Measurements from ENCODE around the gene ARHGAP1.

ARHGAP1 gene

GRCh38 chr11:46682773-46683752 lies 17.4 kb downstream of the ARHGAP1 start:
- Mint-ChIP-seq H3K4me3 (no peak overlapping the region), H3K27me3 (ENCODE audit: low read depth) (no peaks in the 10 kb centered on the region), H3K9me3 (no peaks in the 10 kb centered on the region), H3K4me1 (no peaks in the 10 kb centered on the region), H3K27ac (no peak overlapping the region), H3K36me3 (ENCODE audit: low read depth) (peaks cover 38% of the 10 kb centered on the region)
- TF ChIP-seq, protein P1, sequence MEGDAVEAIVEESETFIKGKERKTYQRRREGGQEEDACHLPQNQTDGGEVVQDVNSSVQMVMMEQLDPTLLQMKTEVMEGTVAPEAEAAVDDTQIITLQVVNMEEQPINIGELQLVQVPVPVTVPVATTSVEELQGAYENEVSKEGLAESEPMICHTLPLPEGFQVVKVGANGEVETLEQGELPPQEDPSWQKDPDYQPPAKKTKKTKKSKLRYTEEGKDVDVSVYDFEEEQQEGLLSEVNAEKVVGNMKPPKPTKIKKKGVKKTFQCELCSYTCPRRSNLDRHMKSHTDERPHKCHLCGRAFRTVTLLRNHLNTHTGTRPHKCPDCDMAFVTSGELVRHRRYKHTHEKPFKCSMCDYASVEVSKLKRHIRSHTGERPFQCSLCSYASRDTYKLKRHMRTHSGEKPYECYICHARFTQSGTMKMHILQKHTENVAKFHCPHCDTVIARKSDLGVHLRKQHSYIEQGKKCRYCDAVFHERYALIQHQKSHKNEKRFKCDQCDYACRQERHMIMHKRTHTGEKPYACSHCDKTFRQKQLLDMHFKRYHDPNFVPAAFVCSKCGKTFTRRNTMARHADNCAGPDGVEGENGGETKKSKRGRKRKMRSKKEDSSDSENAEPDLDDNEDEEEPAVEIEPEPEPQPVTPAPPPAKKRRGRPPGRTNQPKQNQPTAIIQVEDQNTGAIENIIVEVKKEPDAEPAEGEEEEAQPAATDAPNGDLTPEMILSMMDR (IDR thresholded peaks at IDR 0.05; ENCODE audit: unreplicated experiment in 3 of 3): no peak

GRCh38 chr11:46681814-46682213 lies 18.6 kb downstream of the ARHGAP1 start:
- no peaks in the 10 kb centered on the region for H3K9me3 Mint-ChIP-seq
- TF ChIP-seq, protein P1 (IDR thresholded peaks at IDR 0.05; ENCODE audit: unreplicated experiment in 3 of 3): no peak
- H3K27ac Mint-ChIP-seq: no peak overlapping the region
- H3K36me3 Mint-ChIP-seq (ENCODE audit: low read depth): peaks cover 34% of the 10 kb centered on the region
- no peak overlapping the region for H3K4me3 Mint-ChIP-seq
- no peaks in the 10 kb centered on the region for H3K4me1 Mint-ChIP-seq
- H3K27me3 Mint-ChIP-seq (ENCODE audit: low read depth): no peaks in the 10 kb centered on the region

DNA sequence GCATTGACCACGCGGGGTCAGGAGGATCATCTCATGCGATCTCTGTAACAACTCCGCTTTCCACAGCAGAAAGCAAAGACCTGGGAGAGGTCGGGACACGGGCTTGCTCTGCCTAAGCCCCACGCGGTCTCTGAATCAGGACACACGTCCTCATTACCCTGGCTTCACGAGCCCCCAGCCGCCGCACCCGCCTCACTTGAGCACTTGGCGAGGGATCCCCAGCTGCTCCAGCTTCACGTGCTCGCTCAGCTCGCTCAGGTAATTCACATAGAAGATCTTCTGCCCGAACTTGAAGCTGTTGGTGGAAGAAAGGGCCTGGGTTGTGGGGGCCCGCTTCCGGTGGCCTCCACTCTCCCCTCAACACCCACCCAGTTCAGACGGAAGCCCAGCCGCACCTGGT lies 19.6 kb downstream of the ARHGAP1 start:
- H3K36me3 Mint-ChIP-seq (ENCODE audit: low read depth): peaks cover 32% of the 10 kb centered on the region
- no peaks in the 10 kb centered on the region for H3K27me3 Mint-ChIP-seq (ENCODE audit: low read depth)
- no peaks in the 10 kb centered on the region for H3K9me3 Mint-ChIP-seq

DNA sequence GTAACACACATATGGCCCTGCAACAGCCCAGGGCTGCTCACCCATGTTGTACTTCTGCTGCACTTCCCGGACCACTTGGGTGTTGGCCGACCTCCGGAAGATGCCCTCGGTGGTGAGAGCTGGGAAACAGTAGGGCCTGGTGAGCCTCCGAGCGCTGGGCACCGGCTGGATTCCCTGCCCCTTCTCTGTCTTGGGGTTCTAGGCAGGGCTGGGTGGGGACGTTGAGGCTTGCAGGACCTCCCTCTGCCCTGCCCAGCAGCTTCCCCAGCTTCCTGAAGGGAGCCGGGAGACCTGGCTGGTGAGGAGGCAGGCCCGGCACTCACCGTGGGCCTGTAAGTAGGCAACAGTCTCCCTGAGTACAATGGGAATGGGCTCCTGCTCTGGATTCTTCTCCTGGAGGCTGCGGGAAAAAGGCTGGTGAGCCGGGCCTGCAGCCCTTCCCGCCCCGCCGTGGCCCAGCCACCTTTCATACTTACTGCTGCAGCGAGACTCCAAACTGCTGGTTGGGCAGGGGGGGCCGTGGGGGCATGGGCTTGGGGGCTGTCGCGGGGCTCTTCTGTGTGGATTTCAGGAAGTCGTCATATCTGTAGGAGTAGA lies 20.2 kb downstream of the ARHGAP1 start:
- no peaks in the 10 kb centered on the region for H3K9me3 Mint-ChIP-seq
- no peak overlapping the region for H3K4me3 Mint-ChIP-seq
- no peak overlapping the region for H3K27ac Mint-ChIP-seq
- peaks cover 6% of the 10 kb centered on the region for H3K4me1 Mint-ChIP-seq
- H3K27me3 Mint-ChIP-seq (ENCODE audit: low read depth): no peaks in the 10 kb centered on the region
- TF ChIP-seq, protein P1 (IDR thresholded peaks at IDR 0.05; ENCODE audit: unreplicated experiment in 3 of 3): no peak
- peaks cover 32% of the 10 kb centered on the region for H3K36me3 Mint-ChIP-seq (ENCODE audit: low read depth)

More for the DNA sequence above, 19.6 kb downstream of the ARHGAP1 start:
- TF ChIP-seq, protein P1 (IDR thresholded peaks at IDR 0.05; ENCODE audit: unreplicated experiment in 3 of 3): no peak
- peaks cover under 1% of the 10 kb centered on the region for H3K4me1 Mint-ChIP-seq
- no peak overlapping the region for H3K4me3 Mint-ChIP-seq
- no peak overlapping the region for H3K27ac Mint-ChIP-seq

DNA sequence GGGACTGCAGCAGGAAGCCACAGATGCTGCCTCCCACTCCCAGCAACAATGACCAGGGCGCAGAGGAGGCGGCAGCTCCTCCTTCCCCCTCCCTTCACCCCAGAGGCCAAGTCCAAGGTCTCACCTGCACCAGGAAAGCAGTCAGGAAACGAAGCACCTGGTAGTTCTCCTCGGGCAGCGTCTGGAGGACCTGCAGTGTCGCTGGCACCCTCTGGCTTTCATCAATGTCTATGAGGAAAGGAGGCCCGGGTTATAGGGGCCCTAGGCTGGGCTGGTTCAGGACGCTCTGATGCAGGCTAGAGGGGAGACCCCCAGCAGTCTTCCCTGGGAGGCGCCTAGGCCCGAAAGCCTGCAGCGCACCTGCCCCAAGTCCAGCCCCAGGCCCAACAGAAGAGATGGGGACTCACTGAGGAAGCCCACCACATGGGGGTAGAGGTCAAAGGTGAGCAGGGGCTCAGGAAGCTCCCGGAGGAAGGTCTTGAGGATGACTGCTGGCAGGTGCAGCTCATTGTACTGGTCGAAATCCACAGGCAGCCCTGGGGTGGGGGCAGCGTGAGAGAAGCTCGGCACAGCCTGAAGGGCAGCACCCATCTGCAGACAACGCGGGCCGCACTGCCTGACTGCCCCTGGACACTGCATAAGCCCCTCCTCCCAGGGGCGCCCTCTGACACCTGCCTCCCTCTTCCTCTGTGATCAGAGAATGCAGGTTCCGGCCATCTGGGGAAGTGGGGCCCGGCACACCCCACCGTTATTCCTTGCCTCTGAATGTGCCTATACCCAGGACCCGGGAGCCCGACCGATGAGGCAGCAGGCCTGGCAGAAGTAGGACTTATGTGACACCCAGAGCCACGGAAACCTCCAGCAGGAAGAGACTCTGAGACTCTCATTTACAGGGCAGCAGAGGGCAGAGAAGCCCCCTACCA lies 20.9 kb downstream of the ARHGAP1 start:
- Mint-ChIP-seq H3K4me3 (no peak overlapping the region), H3K4me1 (peaks cover 13% of the 10 kb centered on the region), H3K27ac (no peak overlapping the region), H3K27me3 (ENCODE audit: low read depth) (no peaks in the 10 kb centered on the region), H3K9me3 (no peaks in the 10 kb centered on the region), H3K36me3 (ENCODE audit: low read depth) (peaks cover 32% of the 10 kb centered on the region)
- TF ChIP-seq, protein P1 (IDR thresholded peaks at IDR 0.05; ENCODE audit: unreplicated experiment in 3 of 3): no peak

Measured in nephron (organoid).